ENCODE results near the gene C16orf95.
"Not testable (repeated sequence)": the region's sequence is repeated elsewhere in the genome, so short reads cannot be mapped to it uniquely, and the experiment has no call there.

C16orf95 gene

GRCh38 chr16:87316923-87317749, at the start of gene C16orf95:
Gene C16orf95, minus strand, starts transcription at chr16:87317392. Its CDS starts 150 bp downstream, at chr16:87317242.
- DNase-seq = peak; percentile 79

- no peak for DNase-seq
Measured at GRCh38 chr16:87366930-87367329, 49.7 kb upstream of the C16orf95 start.

- DNase-seq = no peak
Measured at GRCh38 chr16:87366288-87366687, 49.1 kb upstream of the C16orf95 start.

GRCh38 chr16:87365021-87365713, 48.0 kb upstream of the C16orf95 start:
- no peak for DNase-seq

- no peak for DNase-seq
Measured at GRCh38 chr16:87363771-87364455, 46.7 kb upstream of the C16orf95 start.

- not testable (repeated sequence) for DNase-seq
Measured at GRCh38 chr16:87362828-87363559, 45.8 kb upstream of the C16orf95 start.

- no peak for DNase-seq
Measured at GRCh38 chr16:87361916-87362619, 44.9 kb upstream of the C16orf95 start.

- no peak for DNase-seq
Measured at GRCh38 chr16:87360862-87361610, 43.8 kb upstream of the C16orf95 start.

- DNase-seq = no peak
Measured at GRCh38 chr16:87359121-87359520, 41.9 kb upstream of the C16orf95 start.

- DNase-seq = no peak
Measured at GRCh38 chr16:87358696-87359095, 41.5 kb upstream of the C16orf95 start.

GRCh38 chr16:87358250-87358649, 41.1 kb upstream of the C16orf95 start:
- no peak for DNase-seq

GRCh38 chr16:87356491-87356853, 39.3 kb upstream of the C16orf95 start:
- no peak for DNase-seq

GRCh38 chr16:87353613-87354012, 36.4 kb upstream of the C16orf95 start:
- no peak for DNase-seq

GRCh38 chr16:87352818-87353217, 35.6 kb upstream of the C16orf95 start:
- DNase-seq = no peak

- DNase-seq = no peak
Measured at GRCh38 chr16:87351320-87351698, 34.1 kb upstream of the C16orf95 start.

- no peak for DNase-seq
Measured at GRCh38 chr16:87350681-87351319, 33.6 kb upstream of the C16orf95 start.

- DNase-seq = no peak
Measured at GRCh38 chr16:87350031-87350430, 32.8 kb upstream of the C16orf95 start.

GRCh38 chr16:87348616-87349157, 31.5 kb upstream of the C16orf95 start:
- no peak for DNase-seq

- DNase-seq = no peak
Measured at GRCh38 chr16:87347932-87348615, 30.9 kb upstream of the C16orf95 start.

GRCh38 chr16:87346517-87347060, 29.4 kb upstream of the C16orf95 start:
- DNase-seq = no peak

Data from GF-D8 (cell line).